ENCODE results near the gene OR10A4. TPM values are rescaled to one million over a fixed set of nuclear protein-coding genes. Genes with fewer than 3 reads are reported as not detected.
"Not testable (repeated sequence)": the region's sequence is repeated elsewhere in the genome, so short reads cannot be mapped to it uniquely, and the experiment has no call there.

OR10A4 gene
- total RNA-seq, 4 donors from 2014 or later, result not detected

DNA sequence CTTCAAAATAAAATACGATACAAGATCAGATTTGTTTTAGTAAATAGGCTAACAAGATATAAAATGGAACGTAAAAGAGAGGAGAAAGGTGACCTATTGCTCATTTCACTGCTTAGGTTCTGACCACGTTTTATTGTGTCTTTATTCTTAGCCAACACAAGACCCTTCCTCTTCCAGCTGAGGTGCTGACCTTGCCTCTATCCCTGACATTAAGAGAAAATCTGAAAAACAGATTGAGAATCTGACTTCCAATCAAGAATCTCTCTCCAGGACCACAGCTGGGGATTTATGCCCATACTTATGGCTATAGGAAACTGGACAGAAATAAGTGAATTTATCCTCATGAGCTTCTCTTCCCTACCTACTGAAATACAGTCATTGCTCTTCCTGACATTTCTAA, 31.0 kb upstream of the OR10A4 start, which contains the start of gene OR10A5:
OR10A5 (plus strand) TSS at position 301 of the 400 bp plus-strand sequence; CDS start at position 301, 0 bp downstream.
- ATAC-seq (ENCODE audit: low FRiP score) (no peak), DNase-seq (ENCODE audit: low spot score) (no peak)
- TF ChIP-seq, protein P1, sequence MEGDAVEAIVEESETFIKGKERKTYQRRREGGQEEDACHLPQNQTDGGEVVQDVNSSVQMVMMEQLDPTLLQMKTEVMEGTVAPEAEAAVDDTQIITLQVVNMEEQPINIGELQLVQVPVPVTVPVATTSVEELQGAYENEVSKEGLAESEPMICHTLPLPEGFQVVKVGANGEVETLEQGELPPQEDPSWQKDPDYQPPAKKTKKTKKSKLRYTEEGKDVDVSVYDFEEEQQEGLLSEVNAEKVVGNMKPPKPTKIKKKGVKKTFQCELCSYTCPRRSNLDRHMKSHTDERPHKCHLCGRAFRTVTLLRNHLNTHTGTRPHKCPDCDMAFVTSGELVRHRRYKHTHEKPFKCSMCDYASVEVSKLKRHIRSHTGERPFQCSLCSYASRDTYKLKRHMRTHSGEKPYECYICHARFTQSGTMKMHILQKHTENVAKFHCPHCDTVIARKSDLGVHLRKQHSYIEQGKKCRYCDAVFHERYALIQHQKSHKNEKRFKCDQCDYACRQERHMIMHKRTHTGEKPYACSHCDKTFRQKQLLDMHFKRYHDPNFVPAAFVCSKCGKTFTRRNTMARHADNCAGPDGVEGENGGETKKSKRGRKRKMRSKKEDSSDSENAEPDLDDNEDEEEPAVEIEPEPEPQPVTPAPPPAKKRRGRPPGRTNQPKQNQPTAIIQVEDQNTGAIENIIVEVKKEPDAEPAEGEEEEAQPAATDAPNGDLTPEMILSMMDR (IDR thresholded peaks at IDR 0.05), result no peak

DNA sequence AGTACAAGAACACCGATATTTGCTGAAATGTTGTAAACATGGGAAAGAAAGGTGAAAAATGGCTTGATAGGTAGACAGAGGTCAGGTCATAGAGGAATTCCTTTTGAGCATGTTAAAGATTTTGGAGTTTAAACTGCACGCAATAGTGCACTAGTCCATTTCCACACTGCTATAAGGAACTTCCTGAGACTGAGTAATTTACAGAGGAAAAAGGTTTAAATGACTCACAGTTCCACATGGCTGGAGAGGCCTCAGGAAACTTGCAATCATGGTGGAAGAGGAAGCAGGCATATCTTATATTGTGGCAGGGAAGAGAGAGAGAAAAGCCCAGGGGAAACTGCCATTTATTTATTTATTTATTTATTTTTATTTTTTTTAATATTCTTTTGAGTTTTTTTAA, 25.9 kb upstream of the OR10A4 start:
- TF ChIP-seq, protein P1 (IDR thresholded peaks at IDR 0.05), result no peak
- DNase-seq (ENCODE audit: low spot score), result no peak
- no peak for ATAC-seq (ENCODE audit: low FRiP score)

DNA sequence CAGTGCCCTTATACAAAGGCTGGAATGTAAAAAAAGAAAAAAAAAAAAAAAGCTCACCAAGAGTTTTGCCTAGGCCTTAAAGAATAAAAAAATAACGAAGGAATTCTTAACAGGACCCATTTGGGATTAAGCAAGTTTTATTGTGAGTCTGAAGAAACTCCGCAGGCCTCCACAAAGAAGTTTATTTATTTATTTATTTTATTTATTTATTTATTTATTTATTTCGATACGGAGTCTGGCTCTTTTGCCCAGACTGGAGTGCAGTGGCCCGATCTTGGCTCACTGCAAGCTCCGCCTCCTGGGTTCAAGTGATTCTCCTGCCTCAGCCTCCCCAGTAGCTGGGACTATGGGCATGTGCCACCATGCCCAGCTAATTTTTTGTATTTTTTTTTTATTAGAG, 21.6 kb upstream of the OR10A4 start:
- ATAC-seq (ENCODE audit: low FRiP score); DNase-seq (ENCODE audit: low spot score): not testable (repeated sequence)

DNA sequence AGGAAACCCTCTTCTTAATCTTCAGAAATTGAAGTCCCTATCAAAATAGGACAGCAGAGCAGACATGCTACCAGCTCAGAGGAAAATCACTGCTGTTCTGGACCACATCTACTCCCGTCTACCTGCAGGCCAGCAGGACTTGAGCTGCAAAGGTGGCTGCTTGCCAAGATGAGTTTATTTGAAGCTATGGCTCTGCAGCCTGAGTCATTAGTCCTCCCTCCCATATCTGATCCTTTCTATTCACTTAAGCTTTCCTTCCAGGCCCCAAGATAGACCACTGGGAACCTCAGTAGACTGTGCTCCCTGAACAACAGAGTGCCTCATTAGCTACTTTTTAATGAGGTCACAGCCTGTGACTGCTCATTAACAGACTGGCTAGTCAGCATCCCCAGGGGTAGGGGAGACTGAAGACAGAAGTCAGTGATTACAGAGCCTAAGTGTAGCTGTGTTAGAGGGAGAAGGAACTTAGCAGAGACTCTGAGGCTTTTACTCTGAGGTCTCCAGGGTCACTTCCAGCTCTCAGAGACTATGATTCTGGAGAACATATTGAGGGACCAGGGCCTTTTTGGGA, 20.4 kb upstream of the OR10A4 start:
- TF ChIP-seq, protein P1 (IDR thresholded peaks at IDR 0.05), result no peak
- no peak for ATAC-seq (ENCODE audit: low FRiP score)
- no peak for DNase-seq (ENCODE audit: low spot score)

DNA sequence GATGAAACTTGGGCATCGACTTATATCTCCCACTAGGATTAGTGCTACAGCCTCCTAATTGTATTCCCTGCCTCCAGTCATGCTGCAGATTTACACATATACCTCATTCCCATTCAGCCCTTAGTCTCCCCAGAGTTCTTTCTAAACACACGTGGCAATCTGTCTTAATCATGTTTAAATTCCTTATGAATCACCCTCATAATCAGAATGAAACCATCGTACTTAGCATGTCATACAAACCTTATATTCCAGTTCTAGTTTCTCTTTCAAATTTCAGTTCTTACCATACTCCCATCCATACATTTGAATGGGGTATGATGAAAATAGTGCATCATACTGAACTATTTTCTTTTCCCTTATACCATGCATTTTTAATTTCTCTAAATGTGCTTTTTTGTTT, 19.6 kb upstream of the OR10A4 start:
- ATAC-seq (ENCODE audit: low FRiP score) (no peak), DNase-seq (ENCODE audit: low spot score) (no peak)
- TF ChIP-seq, protein P1 (IDR thresholded peaks at IDR 0.05), result no peak

DNA sequence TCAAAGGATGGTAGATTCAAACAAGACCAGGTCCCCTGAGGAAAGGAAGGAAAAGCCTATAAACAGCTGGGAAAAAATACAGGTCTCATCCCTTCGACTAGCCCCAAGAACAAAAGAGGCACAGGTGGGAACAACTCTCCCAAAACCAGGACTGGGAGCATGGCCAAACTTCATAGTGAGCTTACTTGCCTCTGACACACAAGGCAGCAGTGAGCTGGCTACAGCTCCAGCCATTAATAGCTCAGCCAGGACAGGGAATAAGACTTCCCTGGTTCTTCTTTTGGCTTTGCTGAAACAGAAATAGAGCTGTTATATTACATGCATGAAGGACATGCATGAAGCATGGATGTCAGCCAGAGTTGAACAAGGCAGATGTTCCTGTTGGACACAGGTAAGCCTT, 13.5 kb upstream of the OR10A4 start, which contains the start of gene OR10A2:
OR10A2 (plus strand) TSS at position 97 of the 400 bp plus-strand sequence. CDS start 6,698 bp downstream, outside the sequence.
- ATAC-seq (ENCODE audit: low FRiP score), result no peak
- DNase-seq (ENCODE audit: low spot score), result no peak
- TF ChIP-seq, protein P1 (IDR thresholded peaks at IDR 0.05), result no peak

DNA sequence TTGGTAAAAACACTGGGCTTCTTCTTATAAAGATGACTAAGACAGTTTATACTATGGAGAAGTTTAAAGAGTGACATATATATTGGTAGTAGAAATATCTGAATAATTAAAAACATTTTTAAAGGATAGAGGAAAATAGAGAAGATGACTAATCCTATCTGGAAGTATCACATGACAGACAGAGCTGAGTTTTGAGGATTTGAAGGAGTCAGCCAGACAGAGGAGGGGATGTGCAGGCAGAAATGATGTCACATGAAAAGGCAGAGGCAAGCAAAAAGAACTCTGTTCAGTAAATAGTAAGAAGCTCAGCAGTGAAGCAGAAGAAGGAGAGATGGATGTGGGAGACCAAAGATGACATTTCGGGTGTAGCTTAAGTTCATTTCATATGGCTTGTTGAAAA, 12.0 kb upstream of the OR10A4 start:
- TF ChIP-seq, protein P1 (IDR thresholded peaks at IDR 0.05), result no peak
- DNase-seq (ENCODE audit: low spot score), result no peak

More for the DNA sequence above, 12.0 kb upstream of the OR10A4 start:
- no peak for ATAC-seq (ENCODE audit: low FRiP score)
